Daoy (cell line): ENCODE measurements around the gene SLK. TPM values are rescaled to one million over a fixed set of nuclear protein-coding genes. Genes with fewer than 3 reads are reported as not detected.

Experiments used
- DNase-seq: peaks from one replicate; pipeline ENCODE4 v3.0.0-alpha.2; 2015; ENCODE audit warnings: low read depth
- total RNA-seq: library from RNA; depleted of rRNA; stranded (reverse); fragments of >200 nt; shearing (Covaris generic); gene quantifications from 2 replicates; pipeline ENCODE4 v1.2.3, GENCODE V29; 2014

Gene SLK
- total RNA-seq, 1 experiment from 2014 or later: 26.9 TPM

GRCh38 chr10:103990121-103990520 is 23.2 kb downstream of the SLK start:
- no peak for DNase-seq

- DNase-seq: no peak
Measured at GRCh38 chr10:103990531-103990930, 23.6 kb downstream of the SLK start.

GRCh38 chr10:103991393-103992128 is 24.6 kb downstream of the SLK start:
- DNase-seq: no peak

- DNase-seq: no peak
Measured at GRCh38 chr10:103995134-103995533, 28.2 kb downstream of the SLK start.

- DNase-seq: no peak
Measured at GRCh38 chr10:103998805-103999204, 31.9 kb downstream of the SLK start.

- no peak for DNase-seq
Measured at GRCh38 chr10:104002911-104003310, 36.0 kb downstream of the SLK start.

GRCh38 chr10:104005172-104005863 is 38.4 kb downstream of the SLK start:
- no peak for DNase-seq

- no peak for DNase-seq
Measured at GRCh38 chr10:104011904-104012303, 45.0 kb downstream of the SLK start.

GRCh38 chr10:104013489-104013888 is 46.5 kb downstream of the SLK start:
- DNase-seq: no peak

GRCh38 chr10:104014176-104014575 is 47.2 kb downstream of the SLK start:
- DNase-seq: no peak

GRCh38 chr10:104016661-104017060 is 49.7 kb downstream of the SLK start:
- no peak for DNase-seq

GRCh38 chr10:104018471-104018870 is 51.5 kb downstream of the SLK start:
- DNase-seq: no peak

GRCh38 chr10:104020020-104020419 is 53.1 kb downstream of the SLK start:
- DNase-seq: no peak

- no peak for DNase-seq
Measured at GRCh38 chr10:104021246-104021645, 54.3 kb downstream of the SLK start.

GRCh38 chr10:104022026-104022425 is 55.1 kb downstream of the SLK start:
- DNase-seq: no peak

GRCh38 chr10:104025524-104025923 is 58.6 kb downstream of the SLK start:
- DNase-seq: no peak

- no peak for DNase-seq
Measured at GRCh38 chr10:104026762-104027161, 59.8 kb downstream of the SLK start.

- DNase-seq: no peak
Measured at GRCh38 chr10:104028146-104028545, 61.2 kb downstream of the SLK start.

GRCh38 chr10:104028823-104029520 is 62.0 kb downstream of the SLK start:
- no peak for DNase-seq

GRCh38 chr10:104029521-104029860 is 62.6 kb downstream of the SLK start:
- DNase-seq: no peak

- no peak for DNase-seq
Measured at GRCh38 chr10:104031631-104032030, 64.7 kb downstream of the SLK start.

GRCh38 chr10:104032144-104032775 is 65.3 kb downstream of the SLK start:
- DNase-seq: no peak
